Mesothelial cell of epicardium (in vitro differentiated cells): Measurements from ENCODE around the gene ETAA1. TPM values are rescaled to one million over a fixed set of nuclear protein-coding genes. Genes with fewer than 3 reads are reported as not detected.

Experiments used
- DNase-seq, 2 experiments: peaks; one replicate each; pipeline ENCODE4 v3.0.0; 2021; ENCODE audit warnings: low spot score in 2 of 2; ENCODE audit not compliant: unreplicated experiment in 2 of 2
- H3K27ac Mint-ChIP-seq: 2 replicates; pipeline ENCODE4 v1.8.0; 2021; ENCODE audit warnings: mixed read lengths
- H3K27me3 Mint-ChIP-seq: 2 replicates; pipeline ENCODE4 v1.8.0; 2021; ENCODE audit warnings: low read depth, mixed read lengths
- H3K36me3 Mint-ChIP-seq: 2 replicates; pipeline ENCODE4 v1.8.0; 2021; ENCODE audit warnings: mixed read lengths
- H3K4me1 Mint-ChIP-seq: 2 replicates; pipeline ENCODE4 v1.8.0; 2021; ENCODE audit warnings: mixed read lengths
- H3K4me3 Mint-ChIP-seq: 2 replicates; pipeline ENCODE4 v1.8.0; 2021; ENCODE audit warnings: mild to moderate bottlenecking, moderate library complexity, mixed read lengths
- H3K9me3 Mint-ChIP-seq: 2 replicates; pipeline ENCODE4 v1.8.0; 2021; ENCODE audit warnings: mixed read lengths
- CTCF ChIP-seq: fragments of 200-600 bp; sonication (generic); IDR thresholded peaks from one replicate; pipeline ENCODE4 v1.5.0; 2021; ENCODE audit warnings: antibody characterized with exemption; ENCODE audit not compliant: unreplicated experiment
- total RNA-seq: library from RNA; stranded (reverse); gene quantifications from 3 replicates; pipeline ENCODE4 v1.2.1, GENCODE V29; 2021

Gene ETAA1
- total RNA-seq, 1 donor from 2014 or later: 21.1 TPM

DNA sequence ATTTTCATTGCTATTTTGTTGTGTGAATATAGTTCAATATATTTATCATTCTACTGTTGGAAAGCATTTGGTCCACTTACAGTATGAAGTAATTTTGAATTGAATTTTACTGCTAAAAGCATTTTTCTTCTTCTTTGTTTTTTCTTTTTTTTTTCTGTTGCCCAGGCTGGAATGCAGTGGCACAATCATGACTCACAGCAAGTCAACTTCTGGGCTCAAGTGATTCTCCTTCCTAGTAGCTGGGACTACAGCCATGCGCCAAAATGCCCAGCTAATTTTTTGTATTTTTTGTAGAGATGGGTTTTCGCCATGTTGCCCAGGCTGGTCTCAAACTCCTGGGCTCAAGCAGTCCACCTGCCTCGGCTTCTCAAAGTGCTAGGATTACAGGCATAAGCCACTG is 2.4 kb upstream of the ETAA1 start:
- Mint-ChIP-seq H3K9me3 (no peaks in the 10 kb centered on the region), H3K4me1 (peaks cover 28% of the 10 kb centered on the region), H3K27ac (no peak overlapping the region), H3K36me3 (no peaks in the 10 kb centered on the region), H3K27me3 (no peaks in the 10 kb centered on the region), H3K4me3 (no peak overlapping the region)
- TF ChIP-seq CTCF: no peak
- DNase-seq: no peak

- Mint-ChIP-seq H3K27ac (peak overlapping the region; percentile 69), H3K36me3 (peaks cover 6% of the 10 kb centered on the region), H3K4me3 (peak overlapping the region; percentile 99), H3K27me3 (no peaks in the 10 kb centered on the region), H3K9me3 (no peaks in the 10 kb centered on the region), H3K4me1 (peaks cover 38% of the 10 kb centered on the region)
- no peak for TF ChIP-seq CTCF
- DNase-seq: no peak
Observed at GRCh38 chr2:67399144-67399543, 2.0 kb downstream of the ETAA1 start.

GRCh38 chr2:67399831-67400489 is 2.8 kb downstream of the ETAA1 start:
- no peaks in the 10 kb centered on the region for H3K27me3 Mint-ChIP-seq
- H3K27ac Mint-ChIP-seq: peak overlapping the region; percentile 90
- no peaks in the 10 kb centered on the region for H3K9me3 Mint-ChIP-seq
- H3K4me1 Mint-ChIP-seq: peaks cover 38% of the 10 kb centered on the region
- TF ChIP-seq CTCF: no peak
- peaks cover 13% of the 10 kb centered on the region for H3K36me3 Mint-ChIP-seq
- H3K4me3 Mint-ChIP-seq: peak overlapping the region; percentile 49
- no peak for DNase-seq

DNA sequence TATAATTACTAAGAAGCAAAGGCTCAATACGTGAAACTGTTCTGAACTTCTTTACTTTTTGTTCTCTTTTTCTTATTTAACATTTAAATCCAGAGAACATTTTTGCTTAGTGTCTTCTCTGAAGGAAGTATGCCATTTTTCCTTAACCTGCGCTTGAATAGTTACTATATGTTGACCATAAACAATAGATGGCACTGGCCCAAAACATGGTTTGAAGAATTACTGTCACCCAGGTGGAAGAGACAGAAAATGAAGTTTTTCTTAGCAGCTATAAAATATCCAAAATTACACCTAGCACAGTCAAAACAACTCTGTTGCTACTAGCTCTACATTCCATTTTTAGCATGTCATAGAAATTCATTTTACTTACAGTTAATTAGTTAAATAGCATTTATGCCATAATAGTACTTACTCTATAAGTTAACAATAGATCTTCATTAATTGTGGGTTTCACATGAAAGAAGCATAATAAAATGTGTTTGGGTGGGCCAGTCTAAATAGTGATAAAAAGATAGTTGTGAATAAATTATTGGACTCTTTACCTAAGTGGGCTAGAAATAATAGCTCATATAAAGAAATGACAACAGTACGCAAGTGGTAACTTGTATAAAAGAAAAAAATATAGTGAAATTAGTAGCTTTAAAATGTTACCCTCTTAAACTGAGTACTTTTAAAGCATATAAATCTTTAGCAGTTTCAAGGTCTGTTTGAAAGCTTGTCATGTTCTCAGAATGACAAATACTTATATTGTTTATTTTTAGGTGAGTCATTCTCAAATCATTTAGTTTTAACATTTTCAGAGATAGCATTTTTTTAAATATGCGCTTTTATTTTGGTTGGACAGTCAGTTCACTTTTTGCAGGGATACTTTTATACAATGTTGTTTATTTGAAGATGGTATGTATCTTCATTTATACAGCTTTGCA is 3.7 kb downstream of the ETAA1 start:
- H3K9me3 Mint-ChIP-seq: no peaks in the 10 kb centered on the region
- H3K27ac Mint-ChIP-seq: peak overlapping the region; percentile 90
- no peak for DNase-seq
- H3K4me3 Mint-ChIP-seq: no peak overlapping the region
- H3K4me1 Mint-ChIP-seq: peaks cover 40% of the 10 kb centered on the region
- no peak for TF ChIP-seq CTCF
- H3K36me3 Mint-ChIP-seq: peaks cover 17% of the 10 kb centered on the region
- no peaks in the 10 kb centered on the region for H3K27me3 Mint-ChIP-seq

DNA sequence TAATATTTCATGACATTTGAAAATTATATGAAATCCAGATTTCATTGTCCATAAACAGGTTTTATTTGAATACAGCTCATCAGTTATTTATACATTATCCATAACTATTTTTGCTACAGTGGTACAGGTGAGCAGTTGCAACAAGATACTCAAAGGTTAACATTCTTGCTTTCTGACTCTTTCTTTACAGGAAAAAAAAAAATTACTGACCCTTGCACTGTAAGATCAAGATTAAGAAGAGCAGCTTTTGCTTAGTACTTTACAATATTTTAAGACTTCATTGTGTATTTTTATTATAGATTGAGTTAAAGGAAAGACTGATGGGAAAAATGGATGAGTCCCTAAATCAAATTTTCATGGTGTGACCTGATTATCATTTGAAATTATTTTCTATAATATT is 11.2 kb downstream of the ETAA1 start:
- H3K36me3 Mint-ChIP-seq: peaks cover 32% of the 10 kb centered on the region
- no peak for DNase-seq
- no peaks in the 10 kb centered on the region for H3K9me3 Mint-ChIP-seq
- no peaks in the 10 kb centered on the region for H3K27me3 Mint-ChIP-seq
- no peak overlapping the region for H3K27ac Mint-ChIP-seq
- H3K4me1 Mint-ChIP-seq: peaks cover 10% of the 10 kb centered on the region
- H3K4me3 Mint-ChIP-seq: no peak overlapping the region
- no peak for TF ChIP-seq CTCF
